BLaER1 treated with 17β-estradiol and CSF1 and Interleukin-3, amounts not matched to agents 10 nM and 100 nM (cell line): ENCODE data around the gene PRDM10.

Experiments used
- H3K27ac ChIP-seq, 11 experiments: shearing (Covaris generic); formaldehyde crosslinking; 2 replicates each; pipeline ENCODE4 v1.8.1; 2022
- H3K27me3 ChIP-seq, 11 experiments: shearing (Covaris generic); formaldehyde crosslinking; 2 replicates each; pipeline ENCODE4 v1.8.1; 2022
- H3K36me3 ChIP-seq, 11 experiments: shearing (Covaris generic); formaldehyde crosslinking; 2 replicates each; pipeline ENCODE4 v1.8.1; 2022
- H3K4me1 ChIP-seq, 10 experiments: shearing (Covaris generic); formaldehyde crosslinking; 2 replicates each; pipeline ENCODE4 v1.8.1; 2022
- H3K4me2 ChIP-seq, 11 experiments: shearing (Covaris generic); formaldehyde crosslinking; 2 replicates each; pipeline ENCODE4 v1.8.1; 2022
- H3K4me3 ChIP-seq, 10 experiments: shearing (Covaris generic); formaldehyde crosslinking; 2 replicates each; pipeline ENCODE4 v1.8.1; 2022
- H3K9ac ChIP-seq, 11 experiments: shearing (Covaris generic); formaldehyde crosslinking; 2 replicates each; pipeline ENCODE4 v1.8.1; 2022
- H3K9me3 ChIP-seq, 11 experiments: shearing (Covaris generic); formaldehyde crosslinking; replicated peaks in 1 of 11; 2 replicates each; pipeline ENCODE4 v1.8.1; 2022
- H4K20me1 ChIP-seq, 11 experiments: shearing (Covaris generic); formaldehyde crosslinking; 2 replicates each; pipeline ENCODE4 v1.8.1; 2022
- Cebpa-rat ChIP-seq, 11 experiments: shearing (Covaris generic); IDR thresholded peaks; 2 replicates each; pipeline ENCODE4 v1.8.1; 2022

The PRDM10 gene

GRCh38 chr11:130001461-130002351 lies 929 bp downstream of the PRDM10 start:
- TF ChIP-seq Cebpa-rat (IDR thresholded peaks at IDR 0.05) = no peak
- H3K9ac ChIP-seq = peak overlapping the region; percentile 97 to 100 (median 98)
- peak overlapping the region; percentile 67 to 93 (median 88) for H3K4me2 ChIP-seq
- H3K27me3 ChIP-seq = no peaks in the 10 kb centered on the region
- H3K9me3 ChIP-seq = peaks cover 0 to 12% (median 8%) of the 10 kb centered on the region in 11 experiments; a peak in 19 of 22 replicates
- H3K36me3 ChIP-seq = peaks cover 8 to 32% (median 15%) of the 10 kb centered on the region in 11 experiments
- H3K4me1 ChIP-seq = peaks cover 29 to 52% (median 44%) of the 10 kb centered on the region in 10 experiments
- peak overlapping the region; percentile 98 to 100 (median 99) for H3K27ac ChIP-seq
- H4K20me1 ChIP-seq = peaks cover 0 to 6% (median 0%) of the 10 kb centered on the region in 11 experiments; a peak in 2 of 22 replicates
- peak overlapping the region; percentile 76 to 88 (median 82) for H3K4me3 ChIP-seq

GRCh38 chr11:130000552-130001176 lies 2.0 kb downstream of the PRDM10 start:
- Histone ChIP-seq H3K4me2 (peak overlapping the region; percentile 67 to 93 (median 88)), H3K4me3 (peak overlapping the region; percentile 76 to 88 (median 82)), H4K20me1 (peaks cover 0 to 6% (median 0%) of the 10 kb centered on the region in 11 experiments; a peak in 3 of 22 replicates), H3K9me3 (peaks cover 0 to 20% (median 17%) of the 10 kb centered on the region in 11 experiments; a peak in 19 of 22 replicates), H3K4me1 (peaks cover 29 to 49% (median 44%) of the 10 kb centered on the region in 10 experiments), H3K27ac (peak overlapping the region; percentile 98 to 100 (median 99)), H3K36me3 (peaks cover 11 to 42% (median 25%) of the 10 kb centered on the region in 11 experiments), H3K9ac (peak overlapping the region; percentile 97 to 100 (median 98)), H3K27me3 (no peaks in the 10 kb centered on the region)
- TF ChIP-seq Cebpa-rat (IDR thresholded peaks at IDR 0.05) = no peak

- Histone ChIP-seq H3K27me3 (no peaks in the 10 kb centered on the region), H3K4me1 (peaks cover 24 to 37% (median 35%) of the 10 kb centered on the region in 10 experiments), H3K9ac (no peak overlapping the region), H3K9me3 (peaks cover 0 to 23% (median 19%) of the 10 kb centered on the region in 11 experiments; a peak in 19 of 22 replicates), H3K4me2 (peak overlapping the region in 7 of 11 experiments; percentile 4 to 93 (median 88); a peak in 8 of 22 replicates), H4K20me1 (peaks cover 0 to 6% (median 0%) of the 10 kb centered on the region in 11 experiments; a peak in 3 of 22 replicates), H3K4me3 (no peak overlapping the region), H3K27ac (peak overlapping the region in 5 of 11 experiments; percentile 10 to 100 (median 19); a peak in 6 of 22 replicates), H3K36me3 (peaks cover 17 to 55% (median 31%) of the 10 kb centered on the region in 11 experiments)
- TF ChIP-seq Cebpa-rat (IDR thresholded peaks at IDR 0.05) = no peak
Measured at GRCh38 chr11:129999407-129999806, 3.2 kb downstream of the PRDM10 start.

- Histone ChIP-seq H3K27ac (peak overlapping the region in 2 of 11 experiments; percentile 19 to 28; a peak in 4 of 22 replicates), H3K4me2 (peak overlapping the region in 8 of 11 experiments; percentile 4 to 93 (median 42); a peak in 8 of 22 replicates), H3K4me1 (peaks cover 19 to 32% (median 30%) of the 10 kb centered on the region in 10 experiments), H3K4me3 (no peak overlapping the region), H3K9ac (no peak overlapping the region; a peak in 1 of 22 replicates), H3K9me3 (peaks cover 0 to 23% (median 19%) of the 10 kb centered on the region in 11 experiments; a peak in 19 of 22 replicates), H3K27me3 (no peaks in the 10 kb centered on the region), H3K36me3 (peaks cover 17 to 59% (median 33%) of the 10 kb centered on the region in 11 experiments), H4K20me1 (peaks cover 0 to 6% (median 0%) of the 10 kb centered on the region in 11 experiments; a peak in 3 of 22 replicates)
- no peak for TF ChIP-seq Cebpa-rat (IDR thresholded peaks at IDR 0.05)
Measured at GRCh38 chr11:129998905-129999304, 3.7 kb downstream of the PRDM10 start.

- peak overlapping the region in 1 of 11 experiments; percentile 5; a peak in 1 of 22 replicates for H3K9ac ChIP-seq
- peaks cover 16 to 36% (median 30%) of the 10 kb centered on the region in 10 experiments for H3K4me1 ChIP-seq
- no peak overlapping the region for H3K27ac ChIP-seq
- peaks cover 0 to 6% (median 0%) of the 10 kb centered on the region in 11 experiments; a peak in 3 of 22 replicates for H4K20me1 ChIP-seq
- peak overlapping the region in 2 of 11 experiments; percentile 88 to 90; a peak in 3 of 22 replicates for H3K4me2 ChIP-seq
- H3K9me3 ChIP-seq = peaks cover 0 to 23% (median 19%) of the 10 kb centered on the region in 11 experiments; a peak in 19 of 22 replicates
- no peak for TF ChIP-seq Cebpa-rat (IDR thresholded peaks at IDR 0.05)
- H3K4me3 ChIP-seq = no peak overlapping the region
- H3K36me3 ChIP-seq = peaks cover 17 to 61% (median 33%) of the 10 kb centered on the region in 11 experiments
- no peaks in the 10 kb centered on the region for H3K27me3 ChIP-seq
Measured at GRCh38 chr11:129998107-129998506, 4.5 kb downstream of the PRDM10 start.

GRCh38 chr11:129997513-129997912 lies 5.1 kb downstream of the PRDM10 start:
- Histone ChIP-seq H3K4me3 (no peak overlapping the region), H3K4me1 (peaks cover 22 to 42% (median 35%) of the 10 kb centered on the region in 10 experiments), H3K36me3 (peaks cover 17 to 61% (median 33%) of the 10 kb centered on the region in 11 experiments), H3K27me3 (no peaks in the 10 kb centered on the region), H3K27ac (no peak overlapping the region), H3K9me3 (peaks cover 0 to 23% (median 19%) of the 10 kb centered on the region in 11 experiments; a peak in 19 of 22 replicates), H3K9ac (no peak overlapping the region), H3K4me2 (no peak overlapping the region), H4K20me1 (peaks cover 0 to 8% (median 0%) of the 10 kb centered on the region in 11 experiments; a peak in 6 of 22 replicates)
- no peak for TF ChIP-seq Cebpa-rat (IDR thresholded peaks at IDR 0.05)

GRCh38 chr11:129996113-129996870 lies 6.3 kb downstream of the PRDM10 start:
- H3K36me3 ChIP-seq = peaks cover 17 to 61% (median 33%) of the 10 kb centered on the region in 11 experiments
- H4K20me1 ChIP-seq = peaks cover 0 to 20% (median 0%) of the 10 kb centered on the region in 11 experiments; a peak in 8 of 22 replicates
- H3K9ac ChIP-seq = no peak overlapping the region
- H3K27me3 ChIP-seq = no peaks in the 10 kb centered on the region
- H3K4me3 ChIP-seq = no peak overlapping the region
- no peak for TF ChIP-seq Cebpa-rat (IDR thresholded peaks at IDR 0.05)
- peaks cover 28 to 46% (median 38%) of the 10 kb centered on the region in 10 experiments for H3K4me1 ChIP-seq
- H3K9me3 ChIP-seq = peaks cover 0 to 23% (median 19%) of the 10 kb centered on the region in 11 experiments; a peak in 19 of 22 replicates
- no peak overlapping the region for H3K4me2 ChIP-seq
- H3K27ac ChIP-seq = no peak overlapping the region
